ENCODE results near the gene ATF1. TPM values are rescaled to one million over a fixed set of nuclear protein-coding genes. Genes with fewer than 3 reads are reported as not detected.
A peak's percentile ranks its signal among the peaks of the same experiment; 100 is the strongest.

ATF1 gene
- total and polyA plus RNA-seq, 12 donors: 6.7 to 58.3 (median 37.7) TPM

GRCh38 chr12:50840809-50841487 is 77.0 kb downstream of the ATF1 start:
- no peak for DNase-seq
- intact Hi-C loops (cut with DNase I): loop anchor here in 1 of 2 donors (10.0 kb wide), 1 partner anchor 124 kb away; no protein-coding TSS in a partner anchor
- H3K36me3 ChIP-seq (replicated peaks in 1 of 2): no peaks in the 10 kb centered on the region
- TF ChIP-seq POLR2A (IDR thresholded peaks at IDR 0.05): no peak
- TF ChIP-seq, protein P1, sequence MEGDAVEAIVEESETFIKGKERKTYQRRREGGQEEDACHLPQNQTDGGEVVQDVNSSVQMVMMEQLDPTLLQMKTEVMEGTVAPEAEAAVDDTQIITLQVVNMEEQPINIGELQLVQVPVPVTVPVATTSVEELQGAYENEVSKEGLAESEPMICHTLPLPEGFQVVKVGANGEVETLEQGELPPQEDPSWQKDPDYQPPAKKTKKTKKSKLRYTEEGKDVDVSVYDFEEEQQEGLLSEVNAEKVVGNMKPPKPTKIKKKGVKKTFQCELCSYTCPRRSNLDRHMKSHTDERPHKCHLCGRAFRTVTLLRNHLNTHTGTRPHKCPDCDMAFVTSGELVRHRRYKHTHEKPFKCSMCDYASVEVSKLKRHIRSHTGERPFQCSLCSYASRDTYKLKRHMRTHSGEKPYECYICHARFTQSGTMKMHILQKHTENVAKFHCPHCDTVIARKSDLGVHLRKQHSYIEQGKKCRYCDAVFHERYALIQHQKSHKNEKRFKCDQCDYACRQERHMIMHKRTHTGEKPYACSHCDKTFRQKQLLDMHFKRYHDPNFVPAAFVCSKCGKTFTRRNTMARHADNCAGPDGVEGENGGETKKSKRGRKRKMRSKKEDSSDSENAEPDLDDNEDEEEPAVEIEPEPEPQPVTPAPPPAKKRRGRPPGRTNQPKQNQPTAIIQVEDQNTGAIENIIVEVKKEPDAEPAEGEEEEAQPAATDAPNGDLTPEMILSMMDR (IDR thresholded peaks at IDR 0.05): no peak
- no peaks in the 10 kb centered on the region for H3K27me3 ChIP-seq
- no peaks in the 10 kb centered on the region for H3K4me1 ChIP-seq (replicated peaks in 1 of 2)
- 95 to 96% (median 95%) methylated on average over 7 of the region's 7 CpGs for WGBS, 4 donors
- no peak overlapping the region for H3K27ac ChIP-seq
- H3K4me3 ChIP-seq: no peak overlapping the region
- no peaks in the 10 kb centered on the region for H3K9me3 ChIP-seq (replicated peaks in 1 of 3)

DNA sequence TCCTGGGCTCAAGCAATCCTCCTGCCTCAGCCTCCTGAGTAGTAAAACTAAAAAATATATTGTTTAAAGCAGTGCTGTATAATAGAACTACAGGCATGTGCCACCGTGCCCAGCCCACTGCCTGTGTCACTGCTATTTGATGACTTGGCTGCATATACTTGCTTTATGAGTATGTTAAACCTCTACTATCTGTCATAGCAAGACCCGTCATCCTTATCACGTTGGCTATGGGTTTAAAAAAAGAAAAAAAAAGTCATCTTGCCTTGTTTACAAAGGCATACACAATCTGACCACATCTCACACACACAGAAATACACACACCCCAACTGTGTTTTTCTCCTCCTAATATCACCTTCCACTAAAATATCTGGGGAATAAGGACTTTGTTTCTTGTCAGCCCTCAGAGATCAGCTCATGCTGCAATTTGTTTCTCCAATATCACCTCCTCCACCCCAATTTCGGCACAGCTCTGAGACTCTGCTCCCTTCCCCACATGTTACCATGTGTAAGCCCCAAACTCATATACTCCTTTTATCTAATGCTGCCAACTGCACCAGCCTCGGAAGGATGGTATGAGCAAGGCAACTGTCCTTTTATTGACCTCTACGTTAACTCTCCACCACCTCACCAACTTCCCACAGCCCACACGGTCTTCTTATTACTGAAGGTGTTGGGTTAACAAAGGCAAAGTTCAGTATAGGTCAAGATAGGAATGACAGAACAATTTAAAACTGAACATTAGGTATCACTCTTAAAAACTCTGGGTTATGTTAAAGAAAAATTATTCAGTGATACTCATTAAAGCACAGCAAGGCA is 78.0 kb downstream of the ATF1 start:
- H3K9me3 ChIP-seq (replicated peaks in 1 of 3): no peaks in the 10 kb centered on the region
- 53 to 63% (median 59%) methylated on average over 6 to 7 of the region's 7 CpGs for WGBS, 4 donors
- TF ChIP-seq, protein P1 (IDR thresholded peaks at IDR 0.05): no peak
- TF ChIP-seq POLR2A (IDR thresholded peaks at IDR 0.05): no peak
- DNase-seq: no peak
- H3K36me3 ChIP-seq (replicated peaks in 1 of 2): no peaks in the 10 kb centered on the region
- intact Hi-C loops (cut with DNase I): loop anchor here in 1 of 2 donors (10.0 kb wide), 1 partner anchor 123 kb away; no protein-coding TSS in a partner anchor
- no peak overlapping the region for H3K4me3 ChIP-seq
- H3K4me1 ChIP-seq (replicated peaks in 1 of 2): no peaks in the 10 kb centered on the region
- H3K27me3 ChIP-seq: no peaks in the 10 kb centered on the region
- peak overlapping the region in 1 of 5 donors; percentile 67 for H3K27ac ChIP-seq

DNA sequence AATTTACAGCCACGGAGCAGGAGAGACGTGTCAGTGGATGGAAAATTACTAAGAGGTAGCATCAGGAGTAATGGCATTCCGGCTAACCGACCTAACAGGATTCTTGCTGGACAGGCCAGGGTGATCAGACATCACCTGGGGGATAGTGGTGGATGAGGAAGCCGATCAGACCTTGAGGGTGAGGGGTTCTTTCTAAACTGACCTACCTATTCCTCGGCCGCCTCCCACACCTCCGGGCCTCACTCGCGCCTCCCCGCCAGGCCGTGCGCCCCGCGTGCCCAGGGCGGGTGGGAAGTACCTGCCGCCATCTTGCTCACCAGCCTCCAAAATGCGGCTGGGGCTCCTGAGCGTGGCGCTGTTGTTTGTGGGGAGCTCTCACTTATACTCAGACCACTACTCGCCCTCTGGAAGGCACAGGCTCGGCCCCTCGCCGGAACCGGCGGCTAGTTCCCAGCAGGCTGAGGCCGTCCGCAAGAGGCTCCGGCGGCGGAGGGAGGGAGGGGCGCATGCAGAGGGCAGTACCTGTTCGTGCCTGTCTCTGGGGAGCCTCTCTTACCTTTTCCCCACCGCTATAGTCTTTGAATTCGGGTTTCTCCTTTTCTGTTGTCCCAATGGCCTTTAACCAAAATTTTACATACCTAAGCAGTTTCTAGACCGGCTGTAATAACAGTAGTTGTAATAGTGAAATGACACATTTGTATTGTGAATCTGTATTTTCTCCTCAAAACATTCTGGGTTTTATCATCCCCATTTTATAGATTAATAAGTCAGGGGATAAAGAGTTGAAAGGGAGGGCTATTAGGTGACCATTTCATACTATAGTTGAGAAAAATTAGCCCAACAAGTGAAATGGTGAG is 79.0 kb downstream of the ATF1 start, which contains the start of gene TMPRSS12:
TMPRSS12 (plus strand) TSS at position 290 of the 857 bp plus-strand sequence; CDS start at position 329, 39 bp downstream.
- intact Hi-C loops (cut with DNase I): loop anchor here in 1 of 2 donors (10.0 kb wide), 1 partner anchor 122 kb away; no protein-coding TSS in a partner anchor
- Histone ChIP-seq H3K4me3 (peak within 1 kb of the TSS in 2 of 4 donors; percentile 1 to 42), H3K27me3 (no peaks in the 10 kb centered on the region), H3K9me3 (replicated peaks in 1 of 3) (no peaks in the 10 kb centered on the region), H3K4me1 (replicated peaks in 1 of 2) (no peaks in the 10 kb centered on the region), H3K36me3 (replicated peaks in 1 of 2) (no peaks in the 10 kb centered on the region), H3K27ac (peak within 1 kb of the TSS in 4 of 5 donors; percentile 14 to 67 (median 61))
- WGBS, 4 donors: 28 to 48% (median 35%) methylated on average over 29 to 36 of the region's 36 CpGs
- TF ChIP-seq, protein P1 (IDR thresholded peaks at IDR 0.05): peak in 1 of 6 experiments; percentile 19
- peak in 1 of 2 donors; percentile 37 for TF ChIP-seq POLR2A (IDR thresholded peaks at IDR 0.05)
- DNase-seq: peak; percentile 48 to 70 (median 64)

Data from adrenal gland (tissue), 12 donors.